HUDEP-2 (cell line): ENCODE measurements around the gene UGT1A7.

ENCODE experiments used
- DNase-seq, 76 experiments: peaks; one replicate each; lab custom pipeline; 2025; ENCODE audit not compliant: unreplicated experiment in 76 of 76; lab: John Stamatoyannopoulos, UW

The UGT1A7 gene

DNA sequence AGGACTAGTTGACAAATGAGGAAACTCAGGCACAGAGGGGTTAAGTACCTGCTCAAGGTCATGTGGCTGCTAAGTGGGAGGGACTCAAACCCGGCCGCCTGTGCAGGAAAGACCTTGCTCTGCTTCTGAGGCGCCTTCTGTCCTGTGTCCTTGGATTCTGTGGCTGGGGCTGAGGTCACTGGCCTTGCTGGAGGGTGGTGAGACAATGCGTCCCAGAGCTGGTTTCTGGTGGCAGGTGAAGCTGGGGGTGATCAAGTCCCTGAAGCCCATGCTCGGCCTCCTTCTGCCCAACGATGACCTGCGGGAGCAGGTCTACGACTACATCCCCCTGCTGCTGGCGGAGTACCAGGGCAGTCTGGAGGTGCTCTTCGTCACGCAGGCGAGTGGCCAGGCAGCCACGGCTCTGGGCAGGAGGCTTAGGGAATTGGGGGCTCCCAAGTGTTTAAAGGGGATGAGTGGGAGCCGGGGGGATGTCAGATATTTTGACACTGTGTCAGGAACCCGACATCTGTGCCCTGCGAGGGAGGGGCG is 112.5 kb downstream of the UGT1A7 start:
- DNase-seq: no peak

DNA sequence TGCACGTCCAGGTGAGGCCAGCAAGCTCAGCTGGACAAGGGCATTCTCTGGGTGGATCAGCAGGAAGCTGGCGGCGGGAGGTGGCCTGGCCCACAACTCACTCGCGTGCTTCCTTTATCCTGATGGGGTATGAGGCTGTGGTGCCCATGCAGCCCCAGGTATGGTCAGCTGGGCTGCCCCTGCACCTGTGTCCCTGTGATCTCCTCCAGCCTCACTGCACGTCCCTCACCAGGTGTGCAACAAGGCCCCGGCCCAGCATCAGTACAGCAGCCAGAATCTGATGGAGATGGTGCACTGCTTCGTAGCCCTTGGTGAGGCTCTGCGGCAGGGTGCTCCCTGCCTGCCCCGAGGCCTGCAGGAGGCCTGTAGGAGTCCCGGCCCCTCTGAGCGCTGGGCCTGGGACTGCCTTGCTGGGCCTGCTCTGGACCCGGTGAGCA is 114.1 kb downstream of the UGT1A7 start:
- DNase-seq: no peak

DNA sequence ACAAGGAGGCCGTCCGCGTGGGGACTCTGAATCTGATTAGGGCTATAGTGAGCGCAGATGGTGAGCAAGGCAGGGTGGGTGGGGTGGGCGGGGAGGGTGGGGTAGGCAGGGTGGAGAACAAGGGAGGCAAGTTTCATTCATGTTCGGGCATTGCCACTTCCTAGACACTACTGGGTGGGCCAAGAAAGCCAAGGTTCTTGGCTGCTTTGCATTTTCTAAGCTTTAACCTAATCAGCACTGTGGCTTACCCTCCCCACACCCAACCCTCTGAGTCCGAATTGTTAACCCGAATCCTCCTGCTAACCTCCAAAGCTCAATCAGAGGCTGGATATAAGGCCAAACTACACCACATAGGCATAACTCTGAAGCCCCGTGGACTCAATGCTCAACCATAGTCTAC is 114.6 kb downstream of the UGT1A7 start:
- DNase-seq: peak in 3 of 76 experiments; percentile 0 to 23 (median 5)

DNA sequence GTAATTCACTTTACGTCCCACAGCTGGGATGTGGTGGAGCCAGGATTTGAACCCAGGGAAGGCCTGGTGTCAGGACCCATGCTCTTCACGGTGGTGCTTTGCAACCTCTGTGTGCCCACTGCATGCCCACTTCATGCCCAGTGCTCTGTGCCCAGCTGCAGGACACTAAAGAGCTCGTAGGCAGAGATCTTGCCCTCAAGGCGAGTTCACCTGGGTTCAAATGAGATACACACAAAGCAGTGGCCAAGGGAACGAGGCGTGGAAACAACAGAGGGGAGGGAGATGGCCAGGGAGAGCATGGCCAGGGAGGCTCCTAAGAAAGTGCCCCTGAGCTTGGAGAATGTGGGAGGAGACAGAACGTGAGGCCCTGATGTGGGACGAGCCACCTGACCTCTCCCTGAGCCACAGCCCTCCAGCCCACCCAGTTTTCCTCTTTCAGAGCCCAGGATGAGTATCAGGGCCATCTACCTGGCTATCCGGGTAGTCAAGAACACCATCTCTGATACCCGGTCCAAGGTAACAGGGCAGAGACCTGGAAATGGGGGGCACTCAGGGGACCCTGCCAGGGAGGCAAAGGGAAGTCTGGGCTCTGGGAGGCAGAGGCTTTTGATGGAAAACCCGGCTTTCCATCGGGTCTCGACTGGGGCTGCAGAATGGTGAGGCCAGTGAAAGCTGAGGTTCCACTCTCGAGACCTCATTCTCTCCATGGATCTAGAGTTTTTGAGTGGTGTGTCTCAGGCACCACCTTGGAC is 116.8 kb downstream of the UGT1A7 start:
- no peak for DNase-seq

DNA sequence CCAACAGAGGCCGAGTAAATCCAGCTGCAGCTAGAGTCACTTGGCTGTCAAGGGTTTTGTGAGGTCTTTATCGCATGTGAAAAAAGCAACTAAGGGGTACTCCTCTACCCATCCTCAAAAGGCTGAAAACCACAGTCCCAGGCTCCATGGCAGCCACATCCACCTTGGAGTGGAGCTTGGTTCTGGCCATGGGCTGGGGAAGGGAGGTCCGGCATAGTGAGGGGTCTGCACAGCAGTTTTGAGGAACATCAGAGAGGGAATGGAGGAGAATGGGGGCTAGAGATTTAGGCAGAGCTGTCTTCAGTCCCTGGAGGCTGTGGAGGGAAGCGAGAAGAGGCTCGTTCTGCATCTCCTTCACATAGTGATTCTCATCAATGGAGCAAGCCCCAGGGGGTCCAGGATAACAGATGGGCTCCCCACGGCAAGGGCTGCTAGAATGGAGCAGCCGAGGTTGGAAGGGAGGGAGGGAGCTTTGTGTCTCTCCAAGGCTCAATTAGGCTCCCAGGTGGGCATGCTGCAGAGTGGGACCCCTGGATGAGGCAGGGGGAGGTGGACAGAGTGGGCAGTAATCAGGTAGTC is 117.5 kb downstream of the UGT1A7 start:
- no peak for DNase-seq

DNA sequence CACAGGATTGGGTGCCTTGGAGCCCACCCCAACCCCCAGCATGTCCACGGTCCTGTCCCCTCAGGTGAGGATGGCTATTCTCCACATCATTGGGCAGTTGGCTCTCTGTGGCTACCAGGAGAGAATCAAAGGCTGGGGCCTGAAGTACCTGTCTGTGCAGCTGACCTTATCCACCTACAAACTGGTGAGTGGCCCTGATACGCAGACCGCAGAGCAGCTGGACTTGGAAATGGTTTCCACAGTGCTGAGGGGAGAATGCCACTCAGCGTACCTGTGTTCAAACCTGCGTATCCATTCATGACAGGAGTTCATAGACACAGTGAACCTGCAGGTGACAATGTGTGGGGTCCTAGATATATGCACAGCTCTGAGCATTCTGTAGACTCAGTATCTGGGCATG is 118.0 kb downstream of the UGT1A7 start:
- no peak for DNase-seq

DNA sequence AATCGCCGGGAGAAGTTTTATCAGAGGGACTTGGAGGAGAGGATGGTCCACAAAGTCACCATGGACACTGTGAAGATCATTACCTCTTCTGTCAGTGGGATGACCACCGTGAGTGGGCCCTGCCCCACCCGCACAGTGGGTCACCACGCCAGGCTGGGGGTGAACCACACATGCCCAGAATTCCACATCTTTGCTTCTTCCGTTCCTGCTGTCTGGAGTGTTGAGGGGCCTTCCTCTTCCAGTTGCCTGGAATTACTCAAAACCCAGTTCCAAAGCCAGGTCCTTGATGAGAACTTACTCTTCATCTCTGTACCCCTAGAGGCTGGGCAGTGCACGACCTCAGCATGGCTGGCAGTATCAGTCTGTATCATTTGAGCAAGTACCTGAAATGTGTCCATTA is 118.5 kb downstream of the UGT1A7 start:
- no peak for DNase-seq

DNA sequence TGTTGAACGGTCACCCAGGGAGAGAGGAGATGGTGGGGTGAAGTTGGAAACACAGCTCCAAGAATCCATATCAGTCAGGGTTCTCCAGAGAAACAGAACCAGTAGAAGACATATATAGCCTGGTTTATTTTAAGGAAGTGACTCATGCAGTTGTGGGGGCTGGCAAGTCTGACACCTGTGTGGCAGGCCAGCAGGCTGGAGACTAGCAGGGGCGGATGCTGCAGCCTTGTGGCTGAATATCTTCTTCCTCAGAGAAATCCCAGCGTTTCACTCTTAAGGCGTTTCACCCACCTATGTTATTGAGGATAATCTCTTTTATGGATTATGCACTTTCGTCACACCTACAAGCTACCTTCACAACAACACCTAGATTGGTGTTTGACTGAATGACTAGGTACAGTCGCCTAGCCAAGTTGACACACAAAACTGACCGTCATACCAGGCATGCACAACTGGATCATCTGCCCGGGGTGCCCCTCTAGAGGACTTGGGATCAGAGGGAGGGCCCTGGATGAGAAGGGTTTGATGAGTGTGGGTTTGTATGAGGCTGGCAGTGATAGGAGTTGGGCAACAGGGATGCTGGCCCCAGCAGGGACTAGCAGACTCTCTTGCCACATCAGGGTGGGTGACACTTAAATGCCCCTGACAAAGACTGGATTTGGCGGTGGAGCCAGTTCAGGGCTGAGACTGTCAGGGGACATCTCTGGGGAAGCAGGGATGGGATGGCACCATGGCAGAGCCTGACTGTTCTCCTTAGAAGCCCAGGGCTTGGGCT is 119.8 kb downstream of the UGT1A7 start:
- no peak for DNase-seq

DNA sequence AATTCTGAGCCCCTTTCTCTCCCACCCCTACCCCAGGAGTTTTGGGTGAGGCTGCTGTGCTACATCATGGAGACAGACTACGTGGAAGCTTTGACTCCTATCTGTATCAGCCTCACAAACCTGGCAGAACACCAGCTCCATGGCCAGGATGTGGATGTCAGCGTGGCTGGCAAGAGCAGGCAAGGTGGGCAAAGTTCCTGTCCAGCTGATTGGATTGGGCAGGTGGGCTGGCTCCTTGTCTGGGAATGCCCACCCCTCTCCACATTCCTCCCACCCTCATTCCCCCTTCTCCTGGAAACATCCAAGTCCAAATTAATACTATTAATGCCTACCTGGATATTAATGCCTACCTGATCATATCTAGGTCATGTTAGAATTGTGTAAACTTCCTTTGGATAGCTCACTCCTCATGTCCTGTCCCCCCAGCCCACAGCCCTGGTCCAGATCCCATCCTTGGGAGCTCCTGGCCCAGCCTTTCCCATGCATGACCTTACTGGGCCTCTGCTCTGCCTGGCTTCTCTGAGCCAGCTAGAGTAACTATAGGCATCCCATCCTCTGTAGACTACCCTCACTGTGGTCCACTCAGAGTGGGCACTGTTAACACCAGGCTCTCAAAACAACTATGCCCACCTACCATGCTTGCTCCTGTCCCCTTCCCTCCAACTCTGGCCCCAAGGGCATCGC is 120.6 kb downstream of the UGT1A7 start:
- no peak for DNase-seq

DNA sequence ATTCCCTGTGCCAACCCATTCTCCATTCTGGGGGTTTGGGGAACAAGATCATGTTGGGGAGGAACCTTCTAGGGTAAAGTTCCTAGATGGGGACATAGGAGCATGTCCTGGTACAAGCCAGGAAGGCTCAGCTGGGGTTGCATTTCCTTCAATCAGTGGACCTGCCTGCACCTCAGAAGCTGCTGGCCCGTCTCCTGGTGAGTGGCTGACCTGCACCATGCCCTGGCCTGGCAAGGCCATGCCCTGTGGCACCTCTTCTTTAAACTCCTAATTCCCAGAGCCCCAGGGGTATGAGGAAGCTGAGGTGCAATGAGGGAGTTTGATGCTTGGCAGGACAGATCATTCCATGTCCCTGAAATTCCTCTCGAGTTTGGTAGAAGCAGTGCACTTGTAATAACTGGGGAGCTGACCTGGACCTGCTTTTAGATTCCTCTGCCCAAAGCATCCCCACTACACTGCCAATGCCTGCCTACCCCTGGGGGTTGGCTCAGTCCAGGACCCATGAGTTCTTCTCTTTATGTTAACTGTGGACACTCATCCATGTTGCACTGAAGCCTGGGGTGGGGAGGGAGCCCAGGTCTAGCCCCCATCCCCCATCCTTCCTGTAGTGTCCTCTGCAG is 121.7 kb downstream of the UGT1A7 start:
- no peak for DNase-seq

DNA sequence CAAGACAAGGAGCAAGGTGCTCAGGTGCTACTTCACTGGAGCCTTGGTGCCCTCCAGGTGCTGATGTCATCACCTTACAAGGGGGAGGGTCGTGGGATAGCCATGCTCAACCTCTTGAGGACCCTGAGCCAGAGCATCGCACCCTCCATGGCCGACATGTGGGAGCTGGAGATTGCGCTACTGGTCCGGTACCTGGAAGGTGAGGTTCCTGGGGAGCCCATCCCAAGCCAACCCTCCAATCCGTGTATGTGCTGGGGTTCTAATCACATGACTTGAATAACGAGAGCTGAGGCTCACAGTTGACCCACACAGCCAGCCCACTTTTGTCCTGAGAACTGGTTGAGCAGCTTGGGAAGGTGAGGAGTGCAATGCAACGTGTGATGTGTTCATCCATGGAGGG is 122.3 kb downstream of the UGT1A7 start:
- DNase-seq: no peak

DNA sequence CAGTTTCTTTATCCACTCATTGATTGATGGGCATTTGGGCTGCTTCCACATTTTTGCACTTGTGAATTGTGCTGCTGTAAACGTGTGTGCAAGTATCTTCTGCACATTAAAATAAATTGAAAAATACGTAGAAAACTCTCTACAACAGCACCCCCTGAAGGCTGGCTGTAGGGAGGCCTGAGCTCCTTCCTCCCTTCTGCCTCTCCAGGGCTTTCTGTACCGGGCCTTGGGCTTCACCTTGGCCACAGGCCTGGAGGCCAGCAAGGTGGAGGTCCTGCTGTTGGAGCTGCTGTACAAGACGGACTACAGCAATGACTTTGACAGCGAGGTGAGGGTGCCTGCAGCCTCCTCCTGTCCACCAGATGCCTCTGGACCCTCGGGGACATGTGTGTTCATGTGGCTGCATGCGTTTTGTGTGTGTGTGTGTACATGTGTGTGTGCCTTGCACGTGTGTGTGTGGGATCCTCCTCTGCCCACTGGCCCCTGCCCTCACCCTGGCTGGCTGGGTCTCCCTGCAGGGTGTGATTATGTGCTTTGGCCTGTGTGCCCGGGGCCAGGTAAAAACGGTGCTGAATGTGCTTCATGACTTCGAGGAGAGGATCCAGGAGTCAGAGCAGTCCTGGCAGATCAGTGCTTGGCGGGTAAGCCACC is 125.6 kb downstream of the UGT1A7 start:
- peak in 1 of 76 experiments; percentile 15 for DNase-seq

DNA sequence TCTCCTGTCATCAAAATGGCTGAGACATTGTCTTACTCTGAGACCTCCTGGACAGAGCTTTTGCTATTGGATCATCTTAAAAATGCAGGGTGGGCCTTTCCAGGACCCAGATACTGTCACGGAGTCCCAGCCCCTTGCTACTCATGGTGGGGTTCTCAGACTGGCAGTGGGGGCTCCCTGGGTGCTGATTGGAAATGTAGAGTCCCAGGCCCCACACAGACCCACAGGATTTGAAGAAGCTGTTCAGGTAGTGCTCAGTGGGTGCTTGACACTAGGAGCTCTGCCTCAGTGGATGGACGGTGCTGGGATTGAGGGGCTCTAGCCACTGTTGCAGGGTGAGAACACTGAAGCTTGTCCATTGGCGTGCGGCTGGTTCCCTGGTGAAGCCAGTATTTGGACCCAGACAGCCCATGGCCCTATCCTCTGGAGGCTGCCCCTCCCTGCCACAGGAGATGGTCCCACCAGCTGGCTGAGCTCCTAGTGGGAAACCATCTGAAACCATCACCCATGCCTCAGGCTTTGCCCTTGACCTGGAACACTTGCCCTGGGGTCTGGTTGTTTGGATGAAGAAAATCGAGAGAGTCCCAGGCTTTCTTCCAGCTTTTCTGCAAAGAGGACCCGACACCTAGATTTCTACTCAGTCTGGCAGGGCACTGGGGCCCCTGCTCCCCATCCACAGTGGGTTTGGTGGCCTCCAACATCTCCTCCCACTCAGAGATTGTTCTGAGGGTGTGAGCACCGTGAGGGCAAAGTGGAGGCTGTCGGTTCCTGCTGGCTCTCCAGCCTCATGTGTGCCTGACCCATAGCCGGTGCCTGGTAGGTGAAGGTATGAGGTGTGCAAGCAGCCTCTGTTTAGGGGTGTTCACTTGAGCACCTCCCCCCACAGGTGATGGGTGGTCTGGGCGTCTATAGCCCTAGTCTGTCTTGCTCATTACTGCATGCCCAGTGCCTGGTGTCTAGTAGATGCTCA is 126.5 kb downstream of the UGT1A7 start:
- DNase-seq: no peak

DNA sequence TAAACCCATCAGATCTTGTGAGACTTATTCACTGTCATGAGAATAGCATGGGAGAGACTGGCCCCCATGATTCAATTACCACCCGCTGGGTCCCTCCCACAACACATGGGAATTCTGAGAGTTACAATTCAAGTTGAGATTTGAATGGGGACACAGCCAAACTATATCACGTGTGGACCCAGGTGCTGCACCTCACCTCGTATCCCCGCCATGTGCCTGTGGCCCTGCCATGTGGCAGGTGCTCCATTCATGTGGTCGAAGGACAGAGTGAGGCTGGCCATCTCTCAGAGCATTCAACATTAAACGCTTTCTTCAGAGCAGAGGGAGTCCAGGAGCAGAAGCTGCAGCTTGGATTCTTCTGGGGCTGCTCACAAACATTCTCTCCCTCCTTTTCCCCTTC is 128.7 kb downstream of the UGT1A7 start:
- no peak for DNase-seq

DNA sequence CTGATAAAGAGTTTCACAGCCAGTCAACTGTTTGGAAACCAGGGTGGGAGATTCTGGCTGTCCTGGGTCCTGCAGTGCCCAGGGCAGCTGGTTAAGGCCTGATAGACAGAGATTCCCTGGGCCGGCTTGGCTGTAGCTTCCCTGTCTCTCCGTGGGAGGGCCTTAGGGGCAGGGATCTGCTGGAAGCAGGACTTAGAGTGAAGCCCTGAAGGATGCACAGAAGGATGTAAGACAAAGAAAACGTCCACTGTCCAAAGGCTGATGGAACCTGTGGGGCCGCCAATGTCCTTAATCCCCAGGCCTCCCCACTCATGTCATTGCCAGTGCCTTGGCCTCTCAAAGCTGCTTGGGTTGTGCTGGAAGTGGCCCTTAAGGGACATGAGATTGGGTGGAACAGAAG is 129.4 kb downstream of the UGT1A7 start:
- no peak for DNase-seq

DNA sequence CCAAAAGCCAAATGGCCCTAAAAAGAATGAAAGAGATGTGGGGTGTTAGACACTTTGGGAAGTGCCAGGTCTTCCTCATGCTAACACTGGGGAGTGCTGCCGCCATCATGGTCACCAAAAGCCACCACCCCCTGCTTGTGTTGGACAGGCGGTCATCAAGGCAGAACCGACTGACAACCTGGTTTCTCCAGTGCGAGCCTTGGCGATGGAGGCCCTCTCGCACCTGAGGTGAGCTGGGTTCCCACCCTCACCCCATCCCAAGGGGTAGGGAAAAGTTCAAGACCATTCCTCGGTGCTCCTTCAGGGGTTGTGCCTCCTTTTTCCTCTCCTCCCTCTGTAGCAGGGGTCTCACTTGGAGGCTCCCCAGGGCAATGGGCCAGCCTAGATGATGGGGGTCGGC is 130.0 kb downstream of the UGT1A7 start:
- DNase-seq: no peak

DNA sequence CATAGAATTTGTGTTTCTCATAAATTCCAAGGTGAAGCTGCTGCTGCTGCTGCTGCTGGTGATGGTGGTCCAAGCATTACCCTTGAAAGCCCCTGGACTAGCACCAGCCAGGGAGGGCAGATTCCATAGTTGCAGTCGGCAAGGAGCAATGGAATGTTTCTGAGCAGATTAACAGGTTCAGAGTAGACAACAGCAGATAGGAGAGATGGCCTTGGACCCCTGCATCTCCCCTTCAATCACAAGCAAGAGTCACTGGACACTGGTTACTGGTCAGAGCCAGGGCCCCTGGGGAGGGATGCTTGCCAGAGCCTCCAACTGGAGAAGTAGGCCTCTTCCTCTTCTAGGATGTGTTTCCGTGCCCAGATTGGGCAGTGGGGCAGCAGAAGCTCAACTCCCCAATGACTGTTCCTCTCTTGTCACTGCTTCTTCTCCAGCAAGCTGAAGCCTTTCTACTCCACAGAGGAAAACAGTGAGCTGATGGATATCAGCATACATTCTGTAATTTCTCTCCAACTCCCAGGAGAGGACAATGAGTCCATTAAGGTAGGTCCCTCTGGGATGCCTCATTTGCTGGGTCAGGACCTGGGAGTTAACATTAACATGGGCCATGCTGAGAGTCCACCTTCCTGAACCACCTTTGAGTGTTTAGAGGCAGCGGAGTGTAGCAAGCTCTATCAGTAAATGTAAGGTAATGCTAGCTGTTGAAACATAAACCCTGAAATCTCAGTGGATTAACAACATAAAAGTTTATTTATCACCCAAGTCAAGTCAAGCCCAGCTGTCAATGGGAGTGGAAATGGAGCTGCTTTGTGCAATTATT is 131.7 kb downstream of the UGT1A7 start:
- no peak for DNase-seq
